Measurements from ENCODE around the gene SCP2D1. TPM values are rescaled to one million over a fixed set of nuclear protein-coding genes. Genes with fewer than 3 reads are reported as not detected.

The SCP2D1 gene
- total and polyA plus RNA-seq, 10 donors, result not detected

- TF ChIP-seq, protein P1, sequence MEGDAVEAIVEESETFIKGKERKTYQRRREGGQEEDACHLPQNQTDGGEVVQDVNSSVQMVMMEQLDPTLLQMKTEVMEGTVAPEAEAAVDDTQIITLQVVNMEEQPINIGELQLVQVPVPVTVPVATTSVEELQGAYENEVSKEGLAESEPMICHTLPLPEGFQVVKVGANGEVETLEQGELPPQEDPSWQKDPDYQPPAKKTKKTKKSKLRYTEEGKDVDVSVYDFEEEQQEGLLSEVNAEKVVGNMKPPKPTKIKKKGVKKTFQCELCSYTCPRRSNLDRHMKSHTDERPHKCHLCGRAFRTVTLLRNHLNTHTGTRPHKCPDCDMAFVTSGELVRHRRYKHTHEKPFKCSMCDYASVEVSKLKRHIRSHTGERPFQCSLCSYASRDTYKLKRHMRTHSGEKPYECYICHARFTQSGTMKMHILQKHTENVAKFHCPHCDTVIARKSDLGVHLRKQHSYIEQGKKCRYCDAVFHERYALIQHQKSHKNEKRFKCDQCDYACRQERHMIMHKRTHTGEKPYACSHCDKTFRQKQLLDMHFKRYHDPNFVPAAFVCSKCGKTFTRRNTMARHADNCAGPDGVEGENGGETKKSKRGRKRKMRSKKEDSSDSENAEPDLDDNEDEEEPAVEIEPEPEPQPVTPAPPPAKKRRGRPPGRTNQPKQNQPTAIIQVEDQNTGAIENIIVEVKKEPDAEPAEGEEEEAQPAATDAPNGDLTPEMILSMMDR (IDR thresholded peaks at IDR 0.05 in 8 of 11, conservative IDR thresholded peaks at IDR 0.05 in 3 of 11), result no peak
- TF ChIP-seq POLR2AphosphoS5 (IDR thresholded peaks at IDR 0.05) (no peak), POLR2A (IDR thresholded peaks at IDR 0.05) (no peak)
- intact Hi-C loops (cut with DNase I; ENCODE audit: low total_unique reads), result no loop called here
- no peaks in the 10 kb centered on the region for H3K36me3 ChIP-seq
- DNase-seq, result no peak
- H3K9me3 ChIP-seq, result no peaks in the 10 kb centered on the region
- WGBS, 5 donors, result 78 to 93% (median 87%) methylated on average over 4 of the region's 4 CpGs
- H3K27ac ChIP-seq, result no peak overlapping the region
- no peaks in the 10 kb centered on the region for H3K27me3 ChIP-seq (replicated peaks in 1 of 7)
- H3K4me3 ChIP-seq, result no peak overlapping the region
- no peaks in the 10 kb centered on the region for H3K4me1 ChIP-seq
Measured at GRCh38 chr20:18853216-18853615, 39.6 kb downstream of the SCP2D1 start.

DNA sequence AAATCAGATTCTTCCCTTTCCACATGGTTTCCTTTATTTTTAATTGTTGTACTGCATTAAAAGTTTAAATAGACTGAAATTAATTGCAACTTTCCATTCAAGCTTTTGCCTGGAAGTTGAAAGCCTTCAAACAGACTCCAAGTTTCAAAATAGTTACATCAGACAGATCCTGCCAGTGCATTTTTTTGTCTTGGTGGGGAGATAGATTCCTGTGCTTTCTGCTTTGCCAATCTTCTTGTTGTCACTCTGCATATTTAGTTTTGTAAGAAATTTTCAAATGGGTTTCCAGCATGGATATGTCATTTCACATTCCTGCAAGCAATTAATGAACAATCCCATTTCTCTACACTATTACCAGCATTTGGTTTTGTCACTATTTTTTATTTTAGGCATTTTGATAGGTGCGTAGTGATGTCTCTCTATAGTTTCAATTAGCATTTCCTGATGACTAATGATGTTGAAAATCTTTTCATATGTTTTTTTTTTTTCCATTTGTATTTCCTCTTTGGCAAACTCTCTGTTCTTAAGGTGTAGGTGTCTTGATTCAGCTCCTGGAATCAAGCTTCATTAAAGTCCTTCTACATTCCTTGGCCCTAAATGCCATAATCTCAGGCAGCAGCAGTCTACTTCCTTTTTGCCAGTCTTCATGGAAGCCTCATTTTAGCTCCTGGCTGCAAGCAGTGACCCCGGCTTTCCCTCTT is 40.5 kb downstream of the SCP2D1 start:
- intact Hi-C loops (cut with DNase I; ENCODE audit: low total_unique reads), result no loop called here

DNA sequence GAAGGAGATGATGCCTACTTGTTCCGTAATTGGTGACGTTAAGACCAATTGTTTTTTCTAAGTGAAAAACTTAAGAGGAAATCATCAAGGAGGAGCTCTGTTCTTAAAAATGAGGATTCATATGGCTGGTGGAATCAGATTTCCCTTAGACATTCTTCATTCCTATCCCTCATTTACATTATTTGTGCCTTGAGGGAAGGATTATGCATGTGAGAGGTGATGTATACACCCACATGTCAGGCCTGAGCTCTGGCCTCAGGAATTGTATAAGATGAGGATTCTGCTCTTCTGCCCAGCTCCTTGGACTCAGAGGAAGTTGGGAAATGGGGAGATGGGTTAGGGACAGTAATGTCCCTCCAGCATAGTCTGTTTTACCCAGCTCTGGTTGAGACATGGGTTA is 42.3 kb downstream of the SCP2D1 start:
- no peak for TF ChIP-seq POLR2A (IDR thresholded peaks at IDR 0.05)
- TF ChIP-seq, protein P1 (IDR thresholded peaks at IDR 0.05 in 8 of 11, conservative IDR thresholded peaks at IDR 0.05 in 3 of 11), result no peak
- TF ChIP-seq POLR2AphosphoS5 (IDR thresholded peaks at IDR 0.05), result no peak
- H3K9me3 ChIP-seq, result peaks cover 0 to 18% (median 13%) of the 10 kb centered on the region in 8 donors
- H3K27ac ChIP-seq, result no peak overlapping the region
- no peaks in the 10 kb centered on the region for H3K4me1 ChIP-seq
- 64 to 87% (median 77%) methylated on average over 2 of the region's 2 CpGs for WGBS, 5 donors
- no peaks in the 10 kb centered on the region for H3K36me3 ChIP-seq
- intact Hi-C loops (cut with DNase I; ENCODE audit: low total_unique reads), result no loop called here
- no peaks in the 10 kb centered on the region for H3K27me3 ChIP-seq (replicated peaks in 1 of 7)
- H3K4me3 ChIP-seq, result no peak overlapping the region
- DNase-seq, result no peak

More for the DNA sequence above, 40.5 kb downstream of the SCP2D1 start:
- no peaks in the 10 kb centered on the region for H3K4me1 ChIP-seq
- H3K9me3 ChIP-seq, result peaks cover 0 to under 1% (median 0%) of the 10 kb centered on the region in 8 donors
- H3K36me3 ChIP-seq, result no peaks in the 10 kb centered on the region
- no peaks in the 10 kb centered on the region for H3K27me3 ChIP-seq (replicated peaks in 1 of 7)
- no peak for DNase-seq
- TF ChIP-seq, protein P1 (IDR thresholded peaks at IDR 0.05 in 8 of 11, conservative IDR thresholded peaks at IDR 0.05 in 3 of 11), result no peak
- TF ChIP-seq POLR2A (IDR thresholded peaks at IDR 0.05), result no peak
- TF ChIP-seq POLR2AphosphoS5 (IDR thresholded peaks at IDR 0.05), result no peak
- H3K4me3 ChIP-seq, result no peak overlapping the region
- 41 to 88% (median 66%) methylated on average over 2 of the region's 2 CpGs for WGBS, 5 donors
- no peak overlapping the region for H3K27ac ChIP-seq

- no peak overlapping the region for H3K4me3 ChIP-seq
- no peak overlapping the region for H3K27ac ChIP-seq
- no peaks in the 10 kb centered on the region for H3K36me3 ChIP-seq
- DNase-seq, result no peak
- peaks cover 0 to 25% (median 18%) of the 10 kb centered on the region in 8 donors for H3K9me3 ChIP-seq
- intact Hi-C loops (cut with DNase I; ENCODE audit: low total_unique reads), result no loop called here
- TF ChIP-seq POLR2AphosphoS5 (IDR thresholded peaks at IDR 0.05) (no peak), POLR2A (IDR thresholded peaks at IDR 0.05) (no peak)
- TF ChIP-seq, protein P1 (IDR thresholded peaks at IDR 0.05 in 8 of 11, conservative IDR thresholded peaks at IDR 0.05 in 3 of 11), result no peak
- H3K27me3 ChIP-seq (replicated peaks in 1 of 7), result no peaks in the 10 kb centered on the region
- 39 to 89% (median 63%) methylated on average over 2 of the region's 2 CpGs for WGBS, 5 donors
- H3K4me1 ChIP-seq, result no peaks in the 10 kb centered on the region
Measured at GRCh38 chr20:18856873-18857272, 43.3 kb downstream of the SCP2D1 start.

Measured in spleen (tissue), 11 donors.